A673 (cell line): ENCODE measurements around the gene RSBN1.
"Not testable (repeated sequence)": the region's sequence is repeated elsewhere in the genome, so short reads cannot be mapped to it uniquely, and the experiment has no call there.

Source experiments
- CTCF ChIP-seq: fragments of 300-800, 200-600 bp; sonication (generic); conservative IDR thresholded peaks from 2 replicates; pipeline ENCODE4 v1.5.1; 2017; ENCODE audit warnings: low read depth, mild to moderate bottlenecking, antibody characterized with exemption, low read length, moderate library complexity, mixed read lengths
- EZH2 ChIP-seq: fragments of 200-600 bp; sonication (generic); IDR thresholded peaks from 2 replicates; pipeline ENCODE4 v1.6.1; 2017; ENCODE audit warnings: borderline replicate concordance, low read depth, mild to moderate bottlenecking, mixed read lengths, antibody characterized with exemption, low read length; ENCODE audit not compliant: poor library complexity, severe bottlenecking

GRCh38 chr1:113718621-113719020 is 93.7 kb downstream of the RSBN1 start:
- TF ChIP-seq CTCF, EZH2: not testable (repeated sequence)
